ENCODE measurements around the gene CD36.

CD36 gene

DNA sequence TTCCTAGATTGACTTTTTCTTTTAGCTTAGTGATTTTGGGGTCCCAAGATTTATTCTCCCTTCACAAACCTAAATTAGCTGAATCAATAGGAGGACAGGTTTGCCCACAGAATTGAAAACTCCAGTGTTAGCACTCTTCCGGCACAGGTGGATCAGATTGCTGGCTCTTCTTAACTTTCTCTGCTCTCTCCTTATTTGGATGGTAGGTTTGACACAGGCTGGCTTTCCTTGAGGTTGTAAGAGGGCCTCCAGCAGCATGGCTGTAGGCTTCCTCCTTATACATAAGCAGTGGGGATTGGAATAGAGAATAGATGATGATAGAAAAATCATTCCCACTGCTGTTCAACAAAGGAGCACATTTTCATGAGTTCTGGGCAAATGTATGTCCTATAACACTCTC, 9.4 kb upstream of the CD36 start:
- no peak for DNase-seq

DNA sequence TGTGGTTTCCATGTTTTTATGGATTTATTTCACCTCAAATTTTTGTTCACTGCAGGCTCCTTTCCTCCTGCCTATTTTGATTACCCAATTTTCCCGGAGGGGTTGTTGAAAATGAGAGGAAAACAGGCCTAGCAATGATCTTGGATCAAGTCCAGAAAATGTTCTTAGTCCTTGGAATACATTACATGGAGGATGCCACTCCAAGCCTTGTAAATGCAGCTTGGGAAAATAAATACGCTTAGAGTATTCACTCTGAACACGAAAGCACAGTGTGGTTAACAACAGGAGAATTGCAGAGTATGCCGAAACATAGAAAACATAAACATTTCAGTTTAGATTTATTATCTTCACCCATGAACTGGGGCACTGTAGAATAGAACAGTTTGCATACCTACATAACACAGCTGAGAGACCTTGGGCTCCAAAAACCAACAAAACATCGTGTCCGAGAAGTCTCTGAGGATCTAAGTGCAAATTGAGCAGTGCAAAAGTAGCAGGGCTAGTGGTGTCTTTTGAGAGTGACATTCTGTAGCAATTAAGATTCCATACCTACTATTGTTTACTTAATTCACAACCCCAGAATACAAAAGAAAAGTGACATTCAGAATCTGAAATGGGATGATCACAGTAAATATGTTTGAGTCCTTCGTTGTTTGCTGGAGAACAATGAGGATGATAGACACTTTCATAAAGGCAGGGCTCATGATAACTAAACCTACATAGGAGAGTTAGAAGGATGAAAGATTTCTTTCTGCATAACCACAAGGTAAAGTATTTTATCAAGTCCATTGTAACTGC, 7.6 kb upstream of the CD36 start:
- DNase-seq, result no peak

DNA sequence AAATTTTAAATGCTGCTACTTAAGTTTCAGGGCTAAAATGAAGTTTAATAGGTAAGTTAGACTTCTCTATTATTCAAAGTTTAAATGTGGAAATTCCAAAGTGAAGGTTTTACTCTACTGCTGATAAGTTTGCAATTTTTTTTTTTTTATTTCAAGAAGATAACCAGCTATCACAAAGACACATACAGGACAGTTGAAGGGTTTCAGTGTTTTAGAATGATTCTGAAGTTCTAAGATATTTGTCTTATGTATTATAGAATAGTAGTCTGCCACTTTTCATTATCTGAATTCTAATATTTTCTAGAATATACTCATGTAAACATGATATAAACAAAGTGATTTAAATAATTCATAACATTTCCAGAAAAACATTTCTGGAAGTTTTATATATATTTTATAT, 7.0 kb upstream of the CD36 start:
- no peak for DNase-seq

DNA sequence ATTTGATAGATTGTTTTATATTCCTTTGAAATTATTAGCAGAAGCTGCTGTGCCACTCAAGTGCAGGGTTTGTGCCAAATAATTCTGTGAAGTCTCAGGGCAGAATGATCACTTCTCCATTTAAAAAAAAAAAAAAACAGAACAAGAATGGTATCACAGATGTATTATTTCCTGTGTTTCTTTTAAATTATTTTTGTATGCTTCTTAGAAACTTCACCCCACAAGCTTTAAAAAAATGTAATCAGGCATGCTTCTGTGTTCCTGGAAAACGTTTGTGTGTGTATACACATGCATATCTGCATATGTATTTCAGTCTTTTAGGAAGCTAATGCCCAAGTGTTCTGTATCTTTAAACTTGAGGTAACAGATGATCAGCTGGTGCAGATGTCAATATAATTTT, 6.3 kb upstream of the CD36 start:
- DNase-seq, result no peak

DNA sequence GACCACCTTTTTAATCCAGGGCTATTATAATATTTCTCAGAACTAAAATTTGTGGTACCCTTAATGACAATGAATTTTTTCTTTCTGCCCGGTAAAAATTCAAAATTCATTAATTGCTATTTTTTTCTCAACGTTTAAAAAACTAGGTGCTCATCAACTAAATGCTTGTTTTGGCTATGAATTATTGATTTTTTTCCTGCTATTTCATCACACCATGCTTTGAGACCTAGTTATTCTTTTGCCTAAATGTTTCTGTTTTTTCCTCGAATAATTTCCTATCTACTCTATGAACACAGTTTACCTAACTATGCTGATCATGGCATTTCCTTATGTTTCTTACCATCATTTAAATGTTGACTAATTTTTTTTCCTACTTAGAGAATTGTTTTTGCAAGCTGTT, 5.6 kb upstream of the CD36 start:
- no peak for DNase-seq

DNA sequence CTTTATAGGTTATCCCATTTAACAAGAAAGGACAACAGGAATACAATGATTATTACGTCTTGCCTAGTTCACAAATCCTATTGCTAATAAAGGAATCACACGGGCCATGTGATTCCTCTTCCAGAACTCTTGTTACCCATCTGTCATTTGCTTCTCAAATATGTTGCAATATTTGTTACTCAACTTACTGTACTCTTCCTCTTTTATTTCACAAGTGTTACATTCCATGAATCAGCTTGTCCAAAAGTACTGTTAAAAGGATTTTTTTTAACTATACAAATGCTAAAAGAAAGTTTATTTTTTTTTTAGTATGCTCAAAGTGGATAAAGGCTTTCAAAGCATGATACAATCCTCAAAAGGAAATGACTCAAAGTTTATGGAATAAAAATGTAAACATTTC, 3.9 kb upstream of the CD36 start:
- DNase-seq, result no peak

DNA sequence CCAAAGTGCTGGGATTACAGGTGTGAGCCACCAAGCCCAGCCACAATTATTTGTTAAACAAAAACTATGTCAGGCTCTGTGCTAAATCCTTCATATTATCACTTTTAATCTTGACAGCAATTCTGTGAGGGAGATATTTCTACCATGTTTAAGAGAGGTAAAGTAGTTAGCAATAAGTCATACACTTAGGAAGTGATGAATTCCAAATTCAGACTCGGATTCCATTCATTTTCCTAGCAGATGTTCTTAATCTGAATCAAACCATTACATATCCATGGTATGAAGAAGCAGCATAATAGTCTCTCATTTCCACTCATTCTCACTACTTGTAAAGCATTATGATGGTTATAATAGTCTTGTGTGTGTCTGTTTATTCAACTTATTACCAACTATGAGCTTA, 2.9 kb upstream of the CD36 start:
- no peak for DNase-seq

DNA sequence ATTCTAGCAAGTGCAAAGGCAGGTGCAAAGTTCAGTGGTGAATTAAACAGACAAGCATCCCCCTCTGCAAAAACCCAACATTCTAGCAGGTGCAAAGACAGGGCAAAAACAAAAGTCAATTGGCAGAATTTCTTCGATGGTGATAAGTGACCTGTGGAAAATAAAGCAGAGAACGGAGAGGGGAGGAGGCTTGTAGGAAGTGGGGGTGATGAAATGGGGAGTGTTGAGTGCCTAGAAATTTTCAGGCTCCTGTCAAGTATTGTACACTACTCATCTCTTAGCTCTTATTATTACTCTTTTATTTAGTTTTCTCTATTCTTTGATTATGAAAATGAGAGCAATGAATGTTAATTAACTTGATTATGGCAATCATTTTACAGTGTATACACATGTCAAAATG, 2.4 kb upstream of the CD36 start:
- DNase-seq, result no peak

DNA sequence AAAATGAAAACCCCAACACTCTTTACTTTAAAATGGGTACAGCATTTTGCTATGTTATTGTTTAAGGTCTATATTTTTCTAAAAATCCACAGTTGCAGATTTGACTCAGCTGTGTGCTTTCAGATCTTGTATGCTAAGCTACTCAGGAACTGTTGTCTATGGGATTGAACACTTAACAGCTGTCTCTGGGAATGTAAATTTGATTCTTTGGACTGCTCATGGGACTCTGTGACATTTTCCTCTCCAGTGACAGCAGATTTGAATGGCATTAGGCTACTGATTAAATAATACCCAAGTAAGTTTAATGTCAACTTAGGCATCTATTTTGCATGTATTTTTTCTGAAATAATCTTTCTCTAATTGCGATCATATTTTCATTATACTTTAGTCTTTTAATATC, 1.7 kb upstream of the CD36 start:
- no peak for DNase-seq

DNA sequence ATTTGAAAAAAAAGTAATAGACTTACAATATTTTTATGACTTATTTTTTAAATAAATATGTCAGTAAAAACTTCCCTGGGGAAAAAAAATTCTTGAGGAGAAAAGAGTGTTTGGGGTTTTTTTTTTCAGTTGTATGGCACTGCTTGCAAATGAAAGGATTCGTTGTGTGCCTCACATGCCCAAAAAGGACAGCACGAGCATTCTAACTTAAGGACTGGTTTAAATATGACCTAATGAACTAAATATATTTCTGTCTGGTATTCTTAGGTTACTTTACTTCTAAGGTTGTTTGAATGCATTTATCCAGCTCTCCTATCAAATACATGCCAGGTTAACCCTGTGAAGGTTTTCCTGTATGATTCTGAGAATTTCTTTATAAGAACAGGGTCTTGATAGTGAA, 988 bp upstream of the CD36 start:
- DNase-seq, result no peak

DNA sequence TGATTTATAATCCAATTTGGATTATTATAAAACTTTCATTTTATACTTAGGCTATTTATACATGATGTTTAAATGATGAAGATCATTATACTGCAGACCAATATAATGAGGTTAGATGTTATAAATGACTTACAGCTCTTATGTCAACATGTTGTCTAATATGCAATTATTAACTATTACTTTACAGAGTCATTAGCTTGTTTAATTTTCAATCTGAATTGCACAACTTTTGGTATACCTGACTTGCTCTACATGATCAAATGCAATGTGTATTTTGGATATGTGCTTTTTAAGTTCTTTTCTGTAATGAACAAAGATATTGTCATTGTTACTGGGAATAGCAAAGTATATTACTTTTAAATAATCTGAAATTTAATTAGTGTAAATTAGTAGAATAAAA, 569 bp downstream of the CD36 start:
- DNase-seq, result no peak

DNA sequence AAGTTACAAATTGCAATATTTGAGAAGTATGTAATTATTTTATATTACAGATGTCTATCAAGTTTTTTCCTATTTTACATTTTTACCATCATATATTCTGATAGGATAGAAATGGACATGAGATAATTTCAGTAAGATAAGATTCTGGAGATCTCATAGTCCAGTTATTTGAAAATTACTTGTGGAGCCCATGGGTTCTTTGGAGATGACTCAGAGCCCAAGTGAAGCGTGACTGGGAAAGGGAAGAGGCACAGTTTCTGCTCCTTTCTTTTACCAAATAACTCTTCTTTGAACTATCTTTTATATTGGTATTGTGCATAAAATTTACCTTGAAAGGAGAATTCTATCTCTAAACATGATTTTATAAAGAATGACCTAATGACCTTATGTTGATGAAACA, 2.4 kb downstream of the CD36 start:
- DNase-seq, result no peak

DNA sequence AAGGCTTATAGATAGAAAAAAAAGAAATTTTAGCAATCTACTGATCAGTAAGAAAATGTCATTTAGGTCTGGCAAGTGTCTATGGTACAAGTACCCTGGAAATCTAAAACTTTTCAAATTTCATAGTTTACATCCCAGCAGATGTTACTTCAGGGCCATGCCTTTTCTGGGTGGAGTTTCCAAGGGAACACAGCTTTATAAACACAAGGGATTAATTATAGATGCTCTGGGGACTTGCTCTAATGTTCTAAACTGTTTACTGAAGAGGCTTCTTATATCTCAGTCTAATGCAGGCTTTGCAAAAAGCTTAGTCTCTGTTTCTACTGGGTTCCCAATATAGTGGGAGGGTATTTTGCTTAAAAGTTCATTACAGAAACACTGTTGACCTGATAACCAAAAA, 3.1 kb downstream of the CD36 start:
- DNase-seq, result no peak

DNA sequence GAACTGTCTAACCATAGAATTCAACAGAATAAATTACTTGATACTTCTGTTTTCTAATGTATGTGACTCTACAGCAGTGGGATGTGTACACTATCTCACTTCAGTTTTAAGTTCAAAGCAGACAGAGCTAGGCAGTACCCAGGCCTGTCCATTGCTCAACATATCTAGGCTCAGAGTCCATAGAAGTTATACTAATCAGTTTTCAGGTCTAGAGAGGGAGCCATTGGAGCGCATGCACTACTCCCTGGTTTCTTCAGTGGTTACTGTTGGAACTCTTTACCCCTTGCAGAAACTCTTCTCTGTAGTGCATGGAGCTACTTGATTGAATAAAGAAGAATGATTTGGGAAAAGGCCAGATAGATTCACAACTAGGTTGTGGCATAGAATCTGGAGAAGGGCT, 4.4 kb downstream of the CD36 start:
- no peak for DNase-seq

DNA sequence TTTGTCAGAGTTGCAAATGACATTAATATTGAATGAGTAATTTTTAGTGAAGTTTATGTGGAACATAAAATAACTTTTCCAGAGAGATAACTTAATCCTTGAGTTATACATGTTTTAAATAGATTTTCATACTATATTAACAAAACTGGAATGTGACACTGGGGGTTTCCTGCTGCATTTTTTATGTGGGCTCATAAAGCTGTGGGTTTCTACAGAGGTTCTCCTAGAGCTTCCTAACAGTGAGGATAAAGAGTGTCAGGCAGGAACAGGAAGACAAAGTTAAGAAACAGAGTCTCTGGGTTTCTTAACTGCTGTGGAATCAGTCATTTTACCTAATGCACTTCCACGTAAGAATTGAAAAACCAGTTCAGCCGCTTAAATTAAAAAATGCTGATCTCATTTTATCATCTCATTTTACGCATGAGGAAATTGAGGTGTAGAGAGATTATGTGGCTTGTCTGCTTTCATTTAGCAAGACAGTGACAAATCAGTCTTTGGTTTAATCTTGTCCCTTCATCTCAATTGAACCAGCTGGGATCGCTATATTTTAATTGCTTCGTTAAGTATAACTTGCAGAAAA, 5.0 kb downstream of the CD36 start:
- no peak for DNase-seq

DNA sequence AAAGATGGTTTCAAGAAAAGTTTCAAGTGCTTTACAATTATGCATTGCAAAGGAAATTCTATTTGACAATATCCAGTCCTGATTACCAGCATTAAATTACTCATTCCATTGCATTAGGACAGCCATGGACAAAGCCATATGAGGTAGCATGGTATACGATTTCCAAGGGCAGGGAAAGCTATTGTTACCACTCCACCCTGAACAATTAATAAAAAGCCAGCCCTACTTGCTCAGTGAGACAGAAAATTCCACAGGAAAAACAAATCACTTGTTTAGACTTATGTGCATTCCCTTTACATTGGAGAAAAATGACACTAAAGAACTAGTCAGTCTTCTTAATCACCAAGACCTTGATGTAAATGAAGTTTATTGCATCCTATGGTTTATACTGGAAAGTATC, 5.6 kb downstream of the CD36 start:
- DNase-seq, result no peak

DNA sequence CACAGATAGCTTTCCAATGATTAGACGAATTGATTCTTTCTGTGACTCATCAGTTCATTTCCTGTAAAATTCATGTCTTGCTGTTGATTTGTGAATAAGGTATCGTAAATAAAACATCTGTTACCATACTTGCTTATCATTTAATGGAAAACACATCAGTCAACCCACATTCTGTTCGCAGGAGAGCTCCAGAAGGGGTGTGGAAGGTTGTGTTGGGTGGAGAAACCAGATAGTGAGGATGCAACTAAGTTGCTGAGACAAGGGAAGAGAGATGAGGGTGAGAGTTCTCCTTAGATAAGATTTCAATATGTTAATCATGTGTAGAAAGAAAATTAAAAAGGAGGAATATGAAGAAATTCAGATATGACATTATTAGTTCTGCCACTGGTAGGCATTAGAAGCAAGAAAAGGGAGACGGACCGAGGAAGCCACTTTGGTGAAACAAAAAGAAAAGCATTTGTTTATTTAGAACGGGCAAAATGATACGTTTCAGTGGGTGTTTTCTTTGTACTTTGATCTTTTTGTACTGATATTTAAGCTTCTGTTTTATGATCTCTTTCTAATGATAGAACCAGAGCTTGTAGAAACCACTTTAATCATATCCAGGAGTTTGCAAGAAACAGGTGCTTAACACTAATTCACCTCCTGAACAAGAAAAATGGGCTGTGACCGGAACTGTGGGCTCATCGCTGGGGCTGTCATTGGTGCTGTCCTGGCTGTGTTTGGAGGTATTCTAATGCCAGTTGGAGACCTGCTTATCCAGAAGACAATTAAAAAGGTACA, 7.8 kb downstream of the CD36 start:
- no peak for DNase-seq

DNA sequence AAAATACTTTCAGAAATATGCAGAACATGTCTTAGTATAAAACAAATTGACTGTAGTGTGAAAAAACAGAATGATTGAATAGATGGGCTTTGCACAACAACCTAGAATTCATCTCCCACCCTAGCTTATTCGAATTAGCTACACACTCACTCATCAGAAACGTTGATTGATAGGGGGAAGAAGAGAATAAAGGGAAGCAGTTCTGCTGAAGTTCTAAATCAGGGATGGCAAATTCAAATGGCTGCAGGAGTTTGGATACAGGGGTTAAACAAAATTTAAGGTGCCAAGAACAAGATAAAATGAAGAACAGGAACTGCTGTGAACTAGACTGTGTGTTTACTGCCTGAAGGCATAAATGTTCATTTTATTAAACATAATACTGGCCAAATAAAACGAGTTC, 9.0 kb downstream of the CD36 start:
- no peak for DNase-seq

DNA sequence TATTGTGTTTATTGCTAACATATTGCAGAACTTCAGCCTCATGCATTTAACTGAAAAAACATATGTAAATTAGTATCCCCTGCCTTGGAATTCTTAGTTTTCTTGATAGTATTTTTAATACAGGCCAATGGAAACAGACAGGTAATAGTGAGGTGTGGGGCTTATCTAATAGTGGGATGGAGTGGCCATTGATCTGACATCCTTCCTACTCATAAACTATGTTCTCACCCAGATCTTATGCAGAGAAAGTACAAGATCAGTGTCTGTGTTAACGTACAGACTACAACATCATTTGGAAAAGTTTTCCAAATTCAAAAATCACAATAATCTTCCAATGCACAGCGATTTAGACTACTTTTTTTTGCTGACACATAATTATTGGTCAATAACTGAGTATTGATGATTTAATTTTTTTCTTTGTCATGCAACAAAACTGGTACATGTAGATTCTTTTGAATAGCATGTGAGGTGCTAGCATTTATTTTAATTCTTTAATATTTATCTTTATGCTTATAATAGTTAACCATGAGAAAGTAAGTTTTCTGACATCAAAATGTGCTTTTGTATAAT, 9.7 kb downstream of the CD36 start:
- no peak for DNase-seq

DNA sequence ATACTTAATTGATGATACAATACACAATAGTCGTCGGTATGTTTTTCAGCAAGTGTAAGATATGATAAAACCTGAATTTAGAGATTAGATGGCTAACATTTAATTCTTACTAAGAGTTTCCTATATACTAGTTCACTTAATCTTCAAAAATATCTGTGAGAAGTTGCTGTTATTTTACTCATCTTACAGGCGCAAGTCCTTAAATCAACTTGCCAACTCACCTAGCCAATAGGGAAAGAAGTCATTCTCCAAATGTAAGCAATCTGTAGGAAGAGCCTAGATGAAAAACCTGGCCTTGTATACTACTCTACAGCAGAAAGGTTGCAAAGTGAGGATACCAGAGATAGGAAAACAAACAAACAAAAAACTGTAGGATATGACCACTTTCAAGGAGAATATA, 10.6 kb downstream of the CD36 start:
- DNase-seq, result no peak

DNA sequence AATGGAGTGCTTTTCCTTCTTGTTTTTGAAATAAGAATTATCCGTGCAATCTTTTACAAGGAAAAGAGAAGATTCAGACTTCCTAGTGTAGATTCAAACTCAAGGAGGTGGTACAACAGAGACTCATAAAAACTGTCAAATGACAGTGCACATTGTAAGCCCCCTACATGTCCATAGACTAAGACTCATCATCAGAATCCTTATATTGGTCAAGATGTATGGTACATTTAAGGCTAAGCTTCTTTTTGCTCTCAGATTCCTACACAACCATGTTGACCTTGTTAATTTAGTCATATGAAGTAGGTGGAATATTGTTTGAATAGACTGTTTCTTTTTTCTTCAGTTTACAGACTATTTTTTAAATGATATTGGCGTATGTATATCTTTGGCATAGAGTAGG, 11.6 kb downstream of the CD36 start:
- no peak for DNase-seq

DNA sequence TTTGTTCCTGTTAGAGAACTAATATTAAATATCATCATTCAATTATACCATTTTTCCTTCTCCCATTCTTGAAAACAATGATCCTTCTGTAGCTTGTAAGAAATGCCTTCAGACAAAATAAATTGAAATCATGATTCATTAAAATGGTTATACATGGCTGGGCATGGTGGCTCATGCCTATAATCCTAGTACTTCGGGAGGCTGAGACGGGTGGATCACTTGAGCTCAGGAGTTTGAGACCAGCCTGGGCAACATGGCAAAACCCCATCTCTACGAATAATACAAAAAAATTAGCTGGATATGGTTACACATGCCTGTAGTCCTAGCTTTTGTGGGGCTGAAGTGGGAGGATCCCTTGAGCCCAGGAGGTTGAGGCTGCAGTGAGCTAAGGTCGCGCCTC, 13.0 kb downstream of the CD36 start:
- DNase-seq, result no peak

DNA sequence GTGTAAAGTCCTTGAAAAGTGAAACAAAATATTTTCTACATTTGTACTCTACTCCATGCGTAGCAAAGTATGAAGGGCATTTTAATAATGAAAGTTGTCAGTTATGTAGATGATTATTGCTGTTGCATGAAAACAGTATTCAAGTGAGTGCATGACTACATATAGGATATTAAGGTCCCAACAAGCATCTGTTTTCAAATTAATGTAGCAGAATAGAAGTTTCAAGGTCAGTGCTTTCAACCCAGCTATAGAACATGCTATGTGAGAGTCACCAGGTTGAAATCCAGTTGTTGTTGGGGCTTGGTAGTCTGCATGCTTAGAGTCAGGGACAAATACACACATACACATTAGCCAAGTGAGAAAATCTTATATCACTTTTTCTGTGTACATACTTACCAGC, 14.8 kb downstream of the CD36 start:
- no peak for DNase-seq

DNA sequence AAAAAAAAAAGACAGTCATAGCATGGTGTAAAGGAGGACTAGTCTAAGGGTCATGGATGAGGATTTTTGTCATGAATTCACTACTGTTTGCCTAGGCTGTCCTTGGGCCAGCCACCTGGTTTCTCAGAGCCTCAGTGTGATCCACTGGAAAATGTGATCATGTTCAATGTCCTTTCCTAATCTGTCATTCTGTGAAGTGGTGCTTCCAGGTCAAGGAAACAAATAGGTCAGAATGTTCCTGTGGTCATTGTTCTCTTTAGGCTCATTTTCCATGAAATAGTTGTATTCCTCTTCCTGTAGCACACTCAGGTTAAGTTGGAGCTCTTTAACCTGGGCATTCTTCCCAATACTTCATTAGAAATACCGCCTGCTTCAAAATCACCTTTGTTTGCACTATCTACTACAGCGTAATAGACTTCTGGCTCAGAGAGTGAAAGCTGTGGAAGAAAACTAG, 16.5 kb downstream of the CD36 start:
- no peak for DNase-seq

Data from activated CD4-positive, alpha-beta T cell treated with anti-CD3 and anti-CD28 coated beads, Interleukin-2, amount 50 U/mL, for 48 hours (primary cell).